ENCODE results near the gene CFAP61. TPM values are rescaled to one million over a fixed set of nuclear protein-coding genes. Genes with fewer than 3 reads are reported as not detected.

The CFAP61 gene
- total RNA-seq, 1 experiment from 2014 or later, result 0.28 TPM

GRCh38 chr20:20405623-20406022 is 353.3 kb downstream of the CFAP61 start:
- H3K36me3 ChIP-seq (ENCODE audit: control insufficient read depth, insufficient read depth, low read length), result no peaks in the 10 kb centered on the region
- no TSS peak for BruUV-seq (replicated peaks)
- H3K27me3 ChIP-seq (ENCODE audit: control insufficient read depth, insufficient read depth, low read length), result no peaks in the 10 kb centered on the region
- intact Hi-C loops (cut with micrococcal nuclease; ENCODE audit: unreplicated experiment), result loop anchor here (5.0 kb wide), 1 partner anchor 323 kb away; no protein-coding TSS in a partner anchor
- in situ Hi-C loops (cut with HindIII; ENCODE audit: low pct_unique_long_range_greater_than_20kb, low sequenced_read_pairs), result no loop called here
- no peaks in the 10 kb centered on the region for H3K4me1 ChIP-seq (ENCODE audit: control insufficient read depth, insufficient read depth, low read length)
- H3K9me3 ChIP-seq (ENCODE audit: control insufficient read depth, insufficient read depth, low read depth, low read length), result no peaks in the 10 kb centered on the region
- ChIA-PET CTCF (no interaction called here), POLR2A (no interaction called here)
- TF ChIP-seq TCF7L2 (IDR thresholded peaks at IDR 0.05; ENCODE audit: low read depth, low read length), result no peak
- TF ChIP-seq REST (IDR thresholded peaks at IDR 0.05; ENCODE audit: insufficient read depth in 1 of 2, low read depth in 2 of 2, low read length in 1 of 2), result no peak
- no peak for TF ChIP-seq CTCF (IDR thresholded peaks at IDR 0.05)
- no peak for TF ChIP-seq SIN3A (IDR thresholded peaks at IDR 0.05; ENCODE audit: borderline replicate concordance, insufficient read depth, low read depth, low read length)
- TF ChIP-seq POLR2AphosphoS5 (IDR thresholded peaks at IDR 0.05; ENCODE audit: low read depth, low read length), result no peak
- H3K4me3 ChIP-seq (ENCODE audit: low read depth in 2 of 2, low read length in 2 of 2), result no peak overlapping the region
- no peak for ATAC-seq
- H3K27ac ChIP-seq (ENCODE audit: low read length), result no peak overlapping the region
- no peak for DNase-seq (ENCODE audit: low read depth, low spot score)

GRCh38 chr20:20406306-20406705 is 354.0 kb downstream of the CFAP61 start:
- H3K9me3 ChIP-seq (ENCODE audit: control insufficient read depth, insufficient read depth, low read depth, low read length), result no peaks in the 10 kb centered on the region
- TF ChIP-seq CTCF (IDR thresholded peaks at IDR 0.05) (no peak), TCF7L2 (IDR thresholded peaks at IDR 0.05; ENCODE audit: low read depth, low read length) (no peak)
- intact Hi-C loops (cut with micrococcal nuclease; ENCODE audit: unreplicated experiment), result loop anchor here (5.0 kb wide), 1 partner anchor 324 kb away; no protein-coding TSS in a partner anchor
- ChIA-PET POLR2A (no interaction called here), CTCF (no interaction called here)
- H3K27me3 ChIP-seq (ENCODE audit: control insufficient read depth, insufficient read depth, low read length), result no peaks in the 10 kb centered on the region
- ATAC-seq, result no peak
- in situ Hi-C loops (cut with HindIII; ENCODE audit: low pct_unique_long_range_greater_than_20kb, low sequenced_read_pairs), result no loop called here
- BruUV-seq (replicated peaks), result no TSS peak
- no peaks in the 10 kb centered on the region for H3K36me3 ChIP-seq (ENCODE audit: control insufficient read depth, insufficient read depth, low read length)
- H3K4me1 ChIP-seq (ENCODE audit: control insufficient read depth, insufficient read depth, low read length), result no peaks in the 10 kb centered on the region
- H3K27ac ChIP-seq (ENCODE audit: low read length), result no peak overlapping the region
- no peak overlapping the region for H3K4me3 ChIP-seq (ENCODE audit: low read depth in 2 of 2, low read length in 2 of 2)
- no peak for DNase-seq (ENCODE audit: low read depth, low spot score)
